Type B pancreatic cell (in vitro differentiated cells): ENCODE data around the gene RPS6KA2. TPM values are rescaled to one million over a fixed set of nuclear protein-coding genes. Genes with fewer than 3 reads are reported as not detected.
A peak's percentile ranks its signal among the peaks of the same experiment; 100 is the strongest.

Experiments used
- DNase-seq: peaks from one replicate; pipeline ENCODE4 v3.0.0; 2021; ENCODE audit warnings: mixed read lengths; ENCODE audit not compliant: unreplicated experiment; ENCODE audit errors: extremely low spot score
- H3K27ac Mint-ChIP-seq: 2 replicates; pipeline ENCODE4 v1.8.0; 2021; ENCODE audit warnings: mild to moderate bottlenecking, mixed read lengths
- H3K27me3 Mint-ChIP-seq: 2 replicates; pipeline ENCODE4 v1.8.0; 2021; ENCODE audit warnings: mixed read lengths
- H3K36me3 Mint-ChIP-seq: 2 replicates; pipeline ENCODE4 v1.8.0; 2021; ENCODE audit warnings: mixed read lengths
- H3K4me1 Mint-ChIP-seq: one replicate; pipeline ENCODE4 v1.8.0; 2021; ENCODE audit warnings: mixed read lengths; ENCODE audit not compliant: unreplicated experiment
- H3K4me3 Mint-ChIP-seq: 2 replicates; pipeline ENCODE4 v1.8.0; 2021; ENCODE audit warnings: mild to moderate bottlenecking, mixed read lengths
- H3K9me3 Mint-ChIP-seq: 2 replicates; pipeline ENCODE4 v1.8.0; 2021; ENCODE audit warnings: mixed read lengths
- CTCF ChIP-seq: fragments of 200-600 bp; sonication (generic); conservative IDR thresholded peaks from 2 replicates; pipeline ENCODE4 v1.5.0; 2021; ENCODE audit warnings: antibody characterized with exemption, mild to moderate bottlenecking
- total RNA-seq: library from RNA; stranded (reverse); gene quantifications from 2 replicates; pipeline ENCODE4 v1.2.1, GENCODE V29; 2021; ENCODE audit warnings: low replicate concordance

The RPS6KA2 gene
- total RNA-seq, 1 donor from 2014 or later = 23.8 TPM

- Mint-ChIP-seq H3K4me1 (peaks cover 27% of the 10 kb centered on the region), H3K9me3 (no peaks in the 10 kb centered on the region), H3K36me3 (peaks cover 14% of the 10 kb centered on the region), H3K4me3 (peak overlapping the region; percentile 25), H3K27ac (peak overlapping the region; percentile 90), H3K27me3 (peaks cover 1% of the 10 kb centered on the region)
- DNase-seq = no peak
- no peak for TF ChIP-seq CTCF
Measured at GRCh38 chr6:166620478-166621113, 6.5 kb downstream of the RPS6KA2 start.

- no peak for TF ChIP-seq CTCF
- DNase-seq = no peak
- Mint-ChIP-seq H3K36me3 (peaks cover 17% of the 10 kb centered on the region), H3K4me3 (peak overlapping the region; percentile 67), H3K4me1 (peaks cover 25% of the 10 kb centered on the region), H3K27me3 (no peaks in the 10 kb centered on the region), H3K27ac (peak overlapping the region; percentile 90), H3K9me3 (no peaks in the 10 kb centered on the region)
Measured at GRCh38 chr6:166619912-166620311, 7.1 kb downstream of the RPS6KA2 start.

- Mint-ChIP-seq H3K4me3 (no peak overlapping the region), H3K27me3 (no peaks in the 10 kb centered on the region), H3K27ac (peak overlapping the region; percentile 90), H3K9me3 (no peaks in the 10 kb centered on the region), H3K4me1 (peaks cover 32% of the 10 kb centered on the region), H3K36me3 (peaks cover 17% of the 10 kb centered on the region)
- no peak for DNase-seq
- no peak for TF ChIP-seq CTCF
Measured at GRCh38 chr6:166618866-166619761, 7.9 kb downstream of the RPS6KA2 start.

GRCh38 chr6:166618251-166618650 is 8.8 kb downstream of the RPS6KA2 start:
- Mint-ChIP-seq H3K27ac (no peak overlapping the region), H3K4me3 (no peak overlapping the region), H3K36me3 (peaks cover 17% of the 10 kb centered on the region), H3K9me3 (no peaks in the 10 kb centered on the region), H3K4me1 (peaks cover 39% of the 10 kb centered on the region), H3K27me3 (no peaks in the 10 kb centered on the region)
- no peak for TF ChIP-seq CTCF
- DNase-seq = no peak

- no peak overlapping the region for H3K27ac Mint-ChIP-seq
- H3K9me3 Mint-ChIP-seq = no peaks in the 10 kb centered on the region
- no peak overlapping the region for H3K4me3 Mint-ChIP-seq
- no peak for TF ChIP-seq CTCF
- H3K36me3 Mint-ChIP-seq = peaks cover 17% of the 10 kb centered on the region
- no peak for DNase-seq
- H3K27me3 Mint-ChIP-seq = no peaks in the 10 kb centered on the region
- peaks cover 48% of the 10 kb centered on the region for H3K4me1 Mint-ChIP-seq
Measured at GRCh38 chr6:166617359-166617758, 9.7 kb downstream of the RPS6KA2 start.
